Activated CD4-positive, alpha-beta T cell treated with anti-CD3 and anti-CD28 coated beads, Interleukin-2, amount 50 U/mL, for 48 hours (primary cell): ENCODE data around the gene TSNAXIP1.

Experiments
- DNase-seq, 2 experiments: peaks; one replicate each; pipeline ENCODE4 v3.0.0-alpha.2; 2020

Gene TSNAXIP1

GRCh38 chr16:67806428-67807147, at the start of gene TSNAXIP1, which contains the start of gene RANBP10:
Gene TSNAXIP1 (plus strand): TSS chr16:67806889. CDS start chr16:67807150, 261 bp downstream.
Gene RANBP10 (minus strand): TSS chr16:67806560. CDS start chr16:67806536, 24 bp downstream.
- peak; percentile 94 to 97 for DNase-seq

DNA sequence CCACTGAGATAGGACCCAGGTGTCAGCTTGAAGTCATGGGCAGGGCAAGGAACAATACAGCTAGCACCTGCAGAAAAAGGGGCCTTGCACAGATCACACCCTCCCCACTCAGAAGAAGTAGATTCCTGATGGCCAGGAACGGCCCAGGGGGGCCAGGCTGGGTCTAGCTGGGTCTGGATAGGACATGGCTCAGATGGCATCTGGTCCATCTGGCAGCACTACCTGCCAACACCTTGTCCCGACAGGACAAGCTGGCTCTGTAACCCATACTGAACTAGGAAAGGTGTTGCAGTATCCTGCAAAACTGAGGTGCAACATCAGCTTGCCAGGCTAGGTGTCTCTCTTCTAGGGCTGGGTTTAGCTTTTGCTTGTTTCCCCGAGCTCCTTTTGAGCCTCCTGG, 48.7 kb upstream of the TSNAXIP1 start:
- DNase-seq = no peak

GRCh38 chr16:67758966-67759365, 47.7 kb upstream of the TSNAXIP1 start:
- DNase-seq = no peak

- no peak for DNase-seq
Observed at GRCh38 chr16:67760206-67760955, 46.3 kb upstream of the TSNAXIP1 start.

GRCh38 chr16:67760956-67761230, 45.8 kb upstream of the TSNAXIP1 start:
- DNase-seq = no peak

GRCh38 chr16:67761924-67762323, 44.8 kb upstream of the TSNAXIP1 start:
- no peak for DNase-seq

DNA sequence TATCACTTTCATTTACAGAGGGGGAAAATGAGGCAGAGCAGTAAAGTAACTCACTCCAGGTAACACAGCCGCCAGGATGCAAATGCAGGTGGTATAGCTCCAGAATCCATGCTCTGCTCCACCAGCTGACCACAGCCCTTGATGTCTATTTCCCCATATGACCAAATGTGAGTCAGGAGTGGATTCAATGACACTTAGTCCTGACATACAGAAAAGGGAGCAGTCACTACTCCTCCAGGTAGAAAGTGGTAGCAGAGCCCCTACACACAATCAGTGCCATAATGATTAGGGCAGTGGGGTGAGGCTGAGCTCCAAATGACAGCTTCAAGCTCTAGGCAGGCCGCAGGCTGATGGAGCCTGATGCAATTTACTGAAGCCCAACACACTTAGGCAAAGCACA, 44.3 kb upstream of the TSNAXIP1 start:
- no peak for DNase-seq

- no peak for DNase-seq
Observed at GRCh38 chr16:67763066-67763465, 43.6 kb upstream of the TSNAXIP1 start.

DNA sequence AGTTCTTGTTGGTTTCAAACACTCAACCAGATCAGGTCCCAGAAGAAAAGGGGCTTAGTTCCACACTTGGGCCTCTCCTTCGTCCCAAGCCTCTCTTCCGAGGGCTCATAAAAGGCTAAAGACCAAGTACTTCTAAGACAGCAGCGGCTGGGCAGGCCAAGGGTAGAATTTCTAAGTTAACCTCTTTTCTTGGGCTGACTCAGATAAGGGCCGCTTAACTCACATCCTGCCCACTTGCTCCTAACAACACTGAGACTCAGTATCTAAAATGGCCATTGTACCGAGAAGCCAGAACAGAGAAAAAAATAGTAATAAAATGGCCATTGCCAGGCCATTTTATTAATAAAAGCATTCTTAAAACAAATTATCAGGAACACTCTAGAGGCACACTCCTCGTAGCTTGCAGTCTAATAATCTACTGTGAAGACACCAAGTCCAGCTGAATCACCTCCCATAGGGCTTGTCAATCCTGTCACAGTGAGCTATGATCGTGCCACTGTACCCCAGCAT, 42.5 kb upstream of the TSNAXIP1 start:
- DNase-seq = no peak

DNA sequence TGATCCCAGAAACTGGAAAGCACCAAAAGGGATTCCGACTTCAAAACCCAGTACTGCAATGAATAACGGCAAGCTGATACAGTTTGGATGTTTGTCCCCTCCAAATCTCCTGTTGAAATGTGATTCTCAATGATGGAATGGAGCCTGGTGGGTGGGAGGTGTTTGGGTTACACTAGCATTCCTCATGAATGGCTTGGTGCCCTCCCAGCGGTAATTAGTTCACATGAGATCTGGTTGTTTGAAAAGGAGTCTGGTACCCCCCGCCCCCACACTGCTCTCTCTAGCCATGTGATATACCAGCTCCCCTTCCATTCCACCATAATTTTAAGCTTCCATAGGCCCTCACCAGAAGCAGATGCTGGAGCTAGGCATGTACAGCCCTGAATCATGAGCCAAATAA, 40.4 kb upstream of the TSNAXIP1 start:
- DNase-seq = no peak

- no peak for DNase-seq
Observed at GRCh38 chr16:67767953-67768352, 38.7 kb upstream of the TSNAXIP1 start.

GRCh38 chr16:67770346-67770991, 36.2 kb upstream of the TSNAXIP1 start:
- no peak for DNase-seq

GRCh38 chr16:67773099-67773498, 33.6 kb upstream of the TSNAXIP1 start:
- no peak for DNase-seq

DNA sequence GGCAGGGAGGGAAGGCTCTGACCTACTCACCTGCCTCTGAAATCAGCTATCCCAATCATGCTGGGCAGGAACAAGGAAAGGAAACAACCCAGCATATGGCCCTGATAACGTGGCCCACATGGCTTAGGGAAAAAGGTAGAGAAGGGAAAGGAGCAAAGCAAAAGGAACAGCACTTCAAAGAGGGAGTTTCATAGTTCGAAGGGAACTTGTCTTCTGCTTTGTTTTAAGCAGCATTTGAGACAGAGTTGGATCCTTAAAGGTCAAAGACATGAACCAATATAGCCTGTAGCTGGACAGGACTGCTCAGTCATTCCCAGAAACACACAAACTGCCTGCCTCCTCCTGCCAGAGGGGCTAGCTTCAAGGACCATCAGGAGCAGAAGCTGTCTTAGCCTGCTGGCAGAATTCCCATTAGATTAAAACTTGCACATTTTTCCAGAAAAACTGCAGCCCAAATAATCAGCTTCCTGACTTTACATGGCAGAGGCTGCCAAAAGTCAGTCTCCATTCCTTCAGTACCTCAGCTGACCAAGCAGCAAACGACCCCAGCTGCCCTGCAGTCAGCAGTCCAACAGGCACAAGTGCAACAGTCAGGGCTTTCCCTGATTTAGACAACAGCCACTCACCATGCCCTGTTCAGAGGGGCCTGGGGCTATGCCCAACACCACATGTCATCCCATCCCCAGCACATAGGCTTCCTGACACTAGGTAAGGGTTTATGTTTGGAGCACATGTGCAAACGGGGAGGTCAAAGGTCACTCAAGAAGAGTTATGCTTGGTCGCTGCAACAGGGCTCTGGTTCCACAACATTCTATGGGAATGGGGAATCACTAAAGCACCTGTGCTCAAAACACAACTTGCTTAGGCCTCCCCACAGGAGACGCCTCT, 32.9 kb upstream of the TSNAXIP1 start:
- DNase-seq = no peak

GRCh38 chr16:67774457-67774853, 32.2 kb upstream of the TSNAXIP1 start:
- no peak for DNase-seq

- DNase-seq = no peak
Observed at GRCh38 chr16:67775273-67775672, 31.4 kb upstream of the TSNAXIP1 start.

DNA sequence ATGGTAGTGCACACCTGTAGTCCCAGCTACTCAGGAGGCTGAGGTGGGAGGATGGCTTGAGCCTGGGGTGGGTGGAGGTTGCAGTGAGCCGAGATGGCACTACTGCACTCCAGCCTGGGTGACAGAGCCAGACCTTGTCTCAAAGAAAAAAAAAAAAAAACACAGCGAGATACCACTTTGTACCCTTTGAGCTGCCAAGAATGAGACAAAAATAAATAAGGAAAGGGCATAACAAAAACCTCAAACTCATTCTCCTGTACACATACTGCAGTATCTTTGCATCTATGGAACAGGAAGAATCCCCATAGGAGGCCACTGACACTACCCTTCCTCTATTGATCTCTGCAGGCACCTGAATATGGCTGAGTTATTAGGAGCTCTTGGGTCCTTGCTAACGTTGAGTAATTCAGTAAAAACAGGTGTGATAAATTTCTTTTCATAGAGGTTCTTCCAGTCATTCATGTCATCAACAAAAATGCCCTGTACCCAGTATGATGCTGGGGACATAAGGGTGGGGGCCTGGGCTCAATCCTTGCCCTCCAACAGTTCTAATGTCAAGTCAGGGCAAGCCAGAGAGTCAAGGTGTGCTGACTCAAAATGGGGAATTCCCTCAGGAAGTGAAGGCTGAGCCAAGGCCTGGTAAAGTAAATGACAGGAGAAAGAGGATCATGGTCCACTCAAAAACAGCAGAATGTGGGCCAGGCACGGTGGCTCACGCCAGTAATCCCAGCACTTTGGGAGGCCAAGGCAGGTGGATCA, 27.3 kb upstream of the TSNAXIP1 start:
- no peak for DNase-seq

- no peak for DNase-seq
Observed at GRCh38 chr16:67780847-67781564, 25.7 kb upstream of the TSNAXIP1 start.

- DNase-seq = no peak
Observed at GRCh38 chr16:67781565-67781921, 25.1 kb upstream of the TSNAXIP1 start.

DNA sequence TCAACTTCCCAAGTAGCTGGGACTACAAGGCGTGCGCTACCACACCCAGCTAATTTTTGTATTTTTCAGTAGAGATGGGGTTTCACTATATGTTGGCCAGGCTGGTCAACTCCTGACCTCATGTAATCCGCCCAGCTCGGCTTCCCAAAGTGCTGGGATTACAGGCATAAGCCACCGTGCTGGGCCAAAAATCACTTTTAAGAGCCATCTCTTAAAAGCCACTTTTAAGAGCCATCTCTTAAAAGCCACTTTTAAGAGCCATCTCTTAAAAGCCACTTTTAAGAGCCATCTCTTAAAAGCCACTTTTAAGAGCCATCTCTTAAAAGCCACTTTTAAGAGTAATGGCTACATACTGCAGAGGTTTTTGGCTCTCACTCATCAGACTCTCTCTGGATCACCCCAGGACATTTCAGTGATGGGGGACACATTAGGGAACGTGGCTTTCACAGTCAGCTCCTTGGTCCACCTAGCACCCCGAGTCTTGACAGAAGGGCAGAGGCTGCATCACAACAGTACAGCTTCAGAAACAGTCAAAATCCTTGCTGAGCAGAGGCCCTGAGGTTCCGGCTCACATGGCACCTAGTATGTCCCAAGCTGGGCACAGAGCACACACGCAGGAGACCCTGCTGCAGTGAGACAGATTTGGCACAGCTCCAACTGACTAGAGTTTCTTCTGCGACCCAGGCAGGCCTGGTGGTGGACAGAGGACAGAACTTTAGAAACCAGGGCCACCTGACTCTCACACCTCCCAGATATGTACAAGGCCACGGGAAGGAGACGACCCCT, 23.9 kb upstream of the TSNAXIP1 start:
- DNase-seq = no peak

- no peak for DNase-seq
Observed at GRCh38 chr16:67783353-67783725, 23.4 kb upstream of the TSNAXIP1 start.
